Activated CD4-positive, alpha-beta T cell treated with anti-CD3 and anti-CD28 coated beads for 36 hours (primary cell): ENCODE measurements around the gene ERBB2. TPM values are rescaled to one million over a fixed set of nuclear protein-coding genes. Genes with fewer than 3 reads are reported as not detected.
A peak's percentile ranks its signal among the peaks of the same experiment; 100 is the strongest.

Experiments
- ATAC-seq: fragments of 200-7000 bp; cut with Tn5 transposase; one replicate; pipeline ENCODE4 v1.10.0; 2021; ENCODE audit warnings: mild to moderate bottlenecking, moderate library complexity
- CTCF ChIA-PET: fragments of 350-600 bp; sonication (Branson Sonifier 250); formaldehyde crosslinking; loops from one replicate; lab custom pipeline; 2021; ENCODE audit warnings: antibody characterized with exemption; lab: Charles Lee
- POLR2A ChIA-PET: fragments of 350-600 bp; sonication (Branson Sonifier 250); formaldehyde crosslinking; loops from one replicate; lab custom pipeline; 2021; ENCODE audit warnings: antibody characterized with exemption, inconsistent platforms; lab: Charles Lee
- DNase-seq: peaks from one replicate; pipeline ENCODE4 v3.0.0-alpha.2; 2020
- H3K27ac Mint-ChIP-seq: one replicate; pipeline ENCODE4 v1.8.0; 2021; ENCODE audit warnings: mixed read lengths
- H3K27me3 Mint-ChIP-seq: one replicate; pipeline ENCODE4 v1.8.0; 2021; ENCODE audit warnings: mixed read lengths
- H3K36me3 Mint-ChIP-seq: one replicate; pipeline ENCODE4 v1.8.0; 2021; ENCODE audit warnings: low read depth, mixed read lengths
- H3K4me1 Mint-ChIP-seq: one replicate; pipeline ENCODE4 v1.8.0; 2021; ENCODE audit warnings: mixed read lengths
- H3K4me3 Mint-ChIP-seq: one replicate; pipeline ENCODE4 v1.8.0; 2021; ENCODE audit warnings: mild to moderate bottlenecking, moderate library complexity, mixed read lengths
- H3K9me3 Mint-ChIP-seq: one replicate; pipeline ENCODE4 v1.8.0; 2021; ENCODE audit warnings: low read depth, mixed read lengths
- intact Hi-C, 2 experiments: fragments of 100-400 bp; cut with DNase I in 1 of 2; cut with micrococcal nuclease in 1 of 2; formaldehyde crosslinking; loops; one replicate each; pipeline versions ENCODE4 v1.14.2 to v1.15.1; 2022 to 2024; cut with DNase I, micrococcal nuclease
- microRNA-seq: library from miRNA; unstranded; fragments of <30 nt; microRNA quantifications from one replicate; pipeline ENCODE4 v1.2.0, GENCODE V29; 2021; ENCODE audit warnings: borderline replicate concordance
- total RNA-seq, 2 experiments: library from RNA; stranded (reverse); gene quantifications; one replicate each; pipeline ENCODE4 v1.2.3, GENCODE V29; 2021

Gene ERBB2
- total RNA-seq, 2 experiments from 2014 or later: 5.8 to 6.0 TPM

GRCh38 chr17:39772415-39772814, 72.6 kb downstream of the ERBB2 start:
- intact Hi-C loops: loop anchor here (5.0 to 10.0 kb wide), 6 partner anchors 155 to 1070 kb away; partner anchors contain the start of genes CCR7 (in 1 of the 2), LRRC3C (in 1 of the 2) and ORMDL3 (in 1 of the 2)
- Mint-ChIP-seq H3K27ac (peak overlapping the region; percentile 85), H3K9me3 (no peaks in the 10 kb centered on the region), H3K27me3 (no peaks in the 10 kb centered on the region), H3K4me3 (peak overlapping the region; percentile 30), H3K4me1 (peaks cover 96% of the 10 kb centered on the region), H3K36me3 (peaks cover 56% of the 10 kb centered on the region)
- no peak for DNase-seq
- ChIA-PET POLR2A (no interaction called here), CTCF (no interaction called here)
- ATAC-seq: no peak

GRCh38 chr17:39772987-39773934, 73.4 kb downstream of the ERBB2 start:
- ATAC-seq (no peak), DNase-seq (no peak)
- ChIA-PET POLR2A (interaction anchor here (0.6 kb wide), 1 partner anchor 17 kb away, joined by 3 read pairs; no protein-coding TSS in a partner anchor), CTCF (interaction anchor here (0.6 to 0.7 kb wide), 2 partner anchors 19 to 90 kb away, joined by 3 read pairs; no protein-coding TSS in a partner anchor)
- H3K4me3 Mint-ChIP-seq: peak overlapping the region; percentile 18
- H3K27me3 Mint-ChIP-seq: no peaks in the 10 kb centered on the region
- intact Hi-C loops: loop anchor here (5.0 to 10.0 kb wide), 6 partner anchors 154 to 1071 kb away; partner anchors contain the start of genes CCR7 (in 1 of the 2), LRRC3C (in 1 of the 2) and ORMDL3 (in 1 of the 2)
- H3K4me1 Mint-ChIP-seq: peaks cover 96% of the 10 kb centered on the region
- peak overlapping the region; percentile 85 for H3K27ac Mint-ChIP-seq
- H3K36me3 Mint-ChIP-seq: peaks cover 51% of the 10 kb centered on the region
- H3K9me3 Mint-ChIP-seq: no peaks in the 10 kb centered on the region

DNA sequence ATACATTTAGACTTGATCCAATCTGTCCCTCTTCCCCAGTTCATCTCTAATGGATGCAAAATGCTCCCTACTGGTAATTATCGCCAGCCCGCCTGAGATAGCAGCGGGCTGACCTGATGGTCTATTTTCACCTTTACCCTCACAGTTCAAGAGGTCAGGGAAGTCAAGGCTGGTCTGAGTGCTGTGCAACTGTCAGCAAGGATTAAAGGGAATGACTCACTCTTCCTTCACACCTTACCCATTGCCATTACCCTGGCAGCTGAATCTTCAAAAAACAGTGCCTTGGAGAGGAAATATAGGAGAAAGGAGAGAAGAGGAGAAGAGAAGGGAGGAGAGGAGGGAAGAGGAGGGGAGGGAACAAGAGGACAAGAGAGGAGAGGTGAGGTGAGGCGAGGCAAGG, 74.2 kb downstream of the ERBB2 start:
- Mint-ChIP-seq H3K27ac (peak overlapping the region; percentile 68), H3K36me3 (peaks cover 45% of the 10 kb centered on the region), H3K4me3 (no peak overlapping the region), H3K4me1 (peaks cover 96% of the 10 kb centered on the region), H3K9me3 (no peaks in the 10 kb centered on the region), H3K27me3 (no peaks in the 10 kb centered on the region)
- ATAC-seq (no peak), DNase-seq (no peak)
- ChIA-PET CTCF (interaction anchor here (0.6 to 0.7 kb wide), 2 partner anchors 18 to 89 kb away, joined by 3 read pairs; no protein-coding TSS in a partner anchor), POLR2A (interaction anchor here (0.6 kb wide), 1 partner anchor 17 kb away, joined by 3 read pairs; no protein-coding TSS in a partner anchor)
- intact Hi-C loops: loop anchor here (5.0 to 10.0 kb wide), 6 partner anchors 153 to 1072 kb away; partner anchors contain the start of genes CCR7 (in 1 of the 2), LRRC3C (in 1 of the 2) and ORMDL3 (in 1 of the 2)

- ATAC-seq (peak; percentile 15), DNase-seq (no peak)
- Mint-ChIP-seq H3K27me3 (no peaks in the 10 kb centered on the region), H3K27ac (peak overlapping the region; percentile 85), H3K36me3 (peaks cover 46% of the 10 kb centered on the region), H3K4me1 (peaks cover 90% of the 10 kb centered on the region), H3K4me3 (peak overlapping the region; percentile 32), H3K9me3 (no peaks in the 10 kb centered on the region)
- intact Hi-C loops: loop anchor here (5.0 to 10.0 kb wide), 5 partner anchors 320 to 830 kb away; partner anchors contain the start of genes CCR7 (in 1 of the 2) and FBXL20 (in 1 of the 2)
- CTCF ChIA-PET: interaction anchor here (1.0 to 1.7 kb wide), 2 partner anchors 20 to 72 kb away, joined by 3 to 4 read pairs; no protein-coding TSS in a partner anchor
- POLR2A ChIA-PET: interaction anchor here (0.6 to 3.2 kb wide), 4 partner anchors 12 to 73 kb away, joined by 3 to 19 read pairs (median 5); no protein-coding TSS in a partner anchor
These were observed 75.2 kb downstream of the ERBB2 start for GRCh38 chr17:39775031-39775430.

DNA sequence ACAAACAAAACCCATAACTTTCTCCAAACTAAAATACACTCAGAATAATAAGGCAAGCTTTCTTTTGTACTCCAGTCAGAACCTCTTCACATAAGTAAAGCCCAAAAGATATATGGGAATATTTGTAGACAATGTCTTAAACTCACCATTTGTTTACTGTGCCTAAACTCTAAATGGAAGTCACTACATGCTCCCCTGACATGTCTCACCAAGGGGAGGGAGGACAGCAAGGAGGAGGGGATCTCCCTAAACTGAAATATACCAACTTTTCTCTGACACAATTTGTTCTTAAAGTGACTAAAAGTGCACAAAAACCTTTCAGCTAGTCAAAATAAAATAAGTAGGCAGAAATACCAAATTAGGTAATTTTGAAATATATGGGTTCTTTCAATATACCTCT, 76.4 kb downstream of the ERBB2 start:
- Mint-ChIP-seq H3K4me1 (peaks cover 87% of the 10 kb centered on the region), H3K27me3 (no peaks in the 10 kb centered on the region), H3K9me3 (no peaks in the 10 kb centered on the region), H3K4me3 (peak overlapping the region; percentile 72), H3K27ac (peak overlapping the region; percentile 85), H3K36me3 (peaks cover 46% of the 10 kb centered on the region)
- intact Hi-C loops: loop anchor here (1.0 to 10.0 kb wide), 7 partner anchors 18 to 829 kb away; partner anchors contain the start of genes CCR7 (in 1 of the 2), FBXL20 (in 1 of the 2) and IKZF3 (in 1 of the 2)
- ATAC-seq: peak; percentile 34
- peak; percentile 52 for DNase-seq
- CTCF ChIA-PET: interaction anchor here (0.8 to 2.5 kb wide), 9 partner anchors 15 to 155 kb away, joined by 3 to 10 read pairs (median 4); partner anchors contain the start of gene MIEN1
- POLR2A ChIA-PET: interaction anchor here (0.7 to 3.2 kb wide), 6 partner anchors 15 to 151 kb away, joined by 3 to 19 read pairs (median 4); no protein-coding TSS in a partner anchor

DNA sequence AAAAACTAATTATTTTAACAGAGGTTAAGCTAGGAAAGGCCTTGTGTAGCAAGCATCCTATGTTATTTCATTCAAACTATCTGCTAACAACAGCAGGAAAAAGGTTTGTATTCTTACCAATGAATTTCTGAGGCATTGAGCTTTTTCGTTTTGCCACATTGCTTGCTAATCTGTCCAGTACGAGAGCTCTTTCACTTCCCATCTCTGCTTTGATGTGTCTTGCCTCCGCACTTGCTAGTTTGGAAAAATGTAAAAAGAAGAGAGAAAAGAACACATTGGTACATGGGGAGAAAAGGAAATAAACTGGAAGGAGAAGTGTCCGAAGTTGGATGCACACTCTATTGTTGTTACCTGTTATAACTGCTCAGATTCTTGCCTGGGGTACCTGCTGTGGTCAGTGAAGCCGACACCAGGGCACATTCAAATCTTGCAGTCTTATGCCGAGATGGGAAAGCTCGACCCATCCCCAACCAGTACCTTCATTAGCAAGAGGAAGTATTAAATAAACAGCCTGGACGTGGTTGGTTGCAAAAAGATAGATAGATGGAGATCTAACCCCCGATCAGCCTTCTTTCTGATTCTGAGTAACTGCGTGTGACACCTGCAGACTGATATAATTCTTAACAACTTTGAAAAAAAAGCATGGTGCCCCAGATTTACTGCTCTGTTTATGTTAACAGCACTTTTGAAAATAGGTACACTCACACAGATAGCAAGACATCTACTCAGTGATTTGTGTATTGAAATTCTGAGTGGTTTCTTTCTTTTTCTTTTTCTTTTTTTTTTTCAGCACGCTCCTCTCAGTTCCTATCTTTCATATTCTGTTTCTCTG, 77.9 kb downstream of the ERBB2 start:
- DNase-seq (no peak), ATAC-seq (peak; percentile 76)
- ChIA-PET CTCF (interaction anchor here (1.0 to 2.5 kb wide), 8 partner anchors 14 to 638 kb away, joined by 3 to 10 read pairs (median 5); partner anchors contain the start of genes IKZF3 and MIEN1), POLR2A (interaction anchor here (0.6 to 3.2 kb wide), 4 partner anchors 14 to 42 kb away, joined by 3 to 19 read pairs (median 5); no protein-coding TSS in a partner anchor)
- Mint-ChIP-seq H3K4me3 (peak overlapping the region; percentile 72), H3K9me3 (no peaks in the 10 kb centered on the region), H3K27me3 (no peaks in the 10 kb centered on the region), H3K27ac (peak overlapping the region; percentile 95), H3K36me3 (peaks cover 46% of the 10 kb centered on the region), H3K4me1 (peaks cover 87% of the 10 kb centered on the region)
- intact Hi-C loops: loop anchor here (1.0 to 10.0 kb wide), 8 partner anchors 7 to 827 kb away; partner anchors contain the start of genes CCR7 (in 1 of the 2) and FBXL20 (in 1 of the 2)

Small RNAs within 50 kb of the gene (microRNA-seq; reads per million reads assigned to microRNA genes)
- not detected for gene MIR4728

Other genes with a start within 250 kb of the ERBB2 start
- gene MED1, start 248.8 kb upstream of the ERBB2 start, total RNA-seq: 10 to 100 TPM; 66.1 to 76.1 TPM
- 10 to 100 TPM; 65.9 to 83.3 TPM for gene CDK12, start 238.6 kb upstream of the ERBB2 start, total RNA-seq
- gene NEUROD2, start 92.1 kb upstream of the ERBB2 start, total RNA-seq: not detected
- under 1 TPM in 1 of 2 experiments, not detected in 1; 0.18 TPM for gene PPP1R1B, start 73.1 kb upstream of the ERBB2 start, total RNA-seq
- gene STARD3, start 62.9 kb upstream of the ERBB2 start, total RNA-seq: 10 to 100 TPM; 46.8 to 77.9 TPM
- gene TCAP, start 34.7 kb upstream of the ERBB2 start, total RNA-seq: under 1 TPM; 0.82 to 0.95 TPM
- gene PNMT, start 31.6 kb upstream of the ERBB2 start, total RNA-seq: not detected
- gene PGAP3, start 12.0 kb upstream of the ERBB2 start, total RNA-seq: 10 to 100 TPM in 1 of 2 experiments, 1 to 10 TPM in 1; 8.6 to 11.9 TPM
- gene MIEN1, start 30.5 kb downstream of the ERBB2 start, total RNA-seq: 10 to 100 TPM; 32.5 to 39.4 TPM
- 1 to 10 TPM; 2.0 to 3.3 TPM for gene GRB7, start 37.9 kb downstream of the ERBB2 start, total RNA-seq
- gene IKZF3, start 164.2 kb downstream of the ERBB2 start, total RNA-seq: 10 to 100 TPM; 37.6 to 50.4 TPM
- gene ZPBP2, start 168.1 kb downstream of the ERBB2 start, total RNA-seq: under 1 TPM; 0.19 to 0.34 TPM
- 10 to 100 TPM; 17.7 to 18.5 TPM for gene GSDMB, start 218.6 kb downstream of the ERBB2 start, total RNA-seq
- gene ORMDL3, start 227.5 kb downstream of the ERBB2 start, total RNA-seq: 10 to 100 TPM; 46.8 to 64.9 TPM
- gene LRRC3C, start 227.7 kb downstream of the ERBB2 start, total RNA-seq: not detected